GM12878 (cell line): Measurements from ENCODE around the gene ATP2C1. TPM values are rescaled to one million over a fixed set of nuclear protein-coding genes. Genes with fewer than 3 reads are reported as not detected.

Experiments
- ATAC-seq: fragments of 200-7000 bp; cut with Tn5 transposase; 3 replicates; pipeline ENCODE4 v1.9.1; 2020; ENCODE audit warnings: mild to moderate bottlenecking, moderate library complexity
- BruUV-seq: library from RNA; stranded (reverse); fragments of 400-500 nt; replicated peaks from 2 replicates; lab custom pipeline; 2021; lab: Mats Ljungman, UMichigan
- CTCF ChIA-PET: fragments of 300-600 bp; sonication (Branson Sonifier 250); formaldehyde crosslinking; extraction: SDS; loops from one replicate; lab custom pipeline; 2021; ENCODE audit warnings: inconsistent platforms; lab: Yijun Ruan, JAX
- POLR2A ChIA-PET: fragments of 350-600 bp; formaldehyde crosslinking; extraction: SDS; loops from one replicate; lab custom pipeline; 2021; ENCODE audit warnings: inconsistent platforms; lab: Charles Lee
- RAD21 ChIA-PET: fragments of 300-600 bp; sonication (Branson Sonifier 250); formaldehyde crosslinking; loops from one replicate; lab custom pipeline; 2023; ENCODE audit warnings: antibody characterized with exemption; ENCODE audit not compliant: unreplicated experiment; lab: Charles Lee
- SMC1A ChIA-PET: fragments of 300-600 bp; sonication (Branson Sonifier 250); formaldehyde crosslinking; loops from one replicate; lab custom pipeline; 2023; ENCODE audit not compliant: unreplicated experiment, uncharacterized antibody; lab: Charles Lee
- DNase-seq: peaks from one replicate; pipeline ENCODE4 v3.0.0-alpha.2; 2011; ENCODE audit warnings: low read depth, low spot score
- FAIRE-seq: peaks from 3 replicates; lab custom pipeline; 2011; peaks lifted over from hg19 to GRCh38; lab: Jason Lieb, UNC
- H2AFZ ChIP-seq: 2 replicates; pipeline ENCODE4 v1.6.0; 2011; ENCODE audit warnings: low read depth, low read length, control low read depth; ENCODE audit not compliant: control insufficient read depth
- H3K27ac ChIP-seq: 2 replicates; pipeline ENCODE4 v1.5.1; 2011; ENCODE audit warnings: control low read depth; ENCODE audit not compliant: control insufficient read depth, insufficient read depth
- H3K27me3 ChIP-seq, 2 experiments: replicated peaks in 1 of 2; 2 replicates each; pipeline versions ENCODE4 v1.6.0 to v1.6.1; 2011; ENCODE audit warnings: low read length in 1 of 2; ENCODE audit not compliant: control insufficient read depth in 2 of 2, insufficient read depth in 2 of 2
- H3K36me3 ChIP-seq, 2 experiments: 2 replicates each; pipeline ENCODE4 v1.5.1; 2011; ENCODE audit warnings: low read length in 1 of 2; ENCODE audit not compliant: control insufficient read depth in 2 of 2, insufficient read depth in 2 of 2
- H3K4me1 ChIP-seq: 2 replicates; pipeline ENCODE4 v1.6.1; 2011; ENCODE audit warnings: mild to moderate bottlenecking, low read length, moderate library complexity, mixed read lengths; ENCODE audit not compliant: control insufficient read depth, insufficient read depth
- H3K4me2 ChIP-seq: 2 replicates; pipeline ENCODE4 v1.6.0; 2011; ENCODE audit warnings: control low read depth; ENCODE audit not compliant: control insufficient read depth, insufficient read depth
- H3K4me3 ChIP-seq: fragments of 200-600 bp; sonication (generic); 2 replicates; pipeline ENCODE4 v1.5.1; 2016
- H3K79me2 ChIP-seq: 2 replicates; pipeline ENCODE4 v1.6.0; 2011; ENCODE audit warnings: low read length; ENCODE audit not compliant: control insufficient read depth, insufficient read depth
- H3K9ac ChIP-seq: 2 replicates; pipeline ENCODE4 v1.8.0; 2011; ENCODE audit warnings: low read length, control low read depth, mixed read lengths; ENCODE audit not compliant: control insufficient read depth, insufficient read depth
- H3K9me3 ChIP-seq: replicated peaks from 3 replicates; pipeline ENCODE4 v1.5.1; 2011; ENCODE audit warnings: mild to moderate bottlenecking, low read length; ENCODE audit not compliant: control insufficient read depth, insufficient read depth
- H4K20me1 ChIP-seq: 2 replicates; pipeline ENCODE4 v1.6.0; 2011; ENCODE audit not compliant: control insufficient read depth, insufficient read depth
- DPF2 ChIP-seq: fragments of 450-650 bp; IDR thresholded peaks from 2 replicates; pipeline ENCODE4 v1.6.1; 2017; ENCODE audit warnings: mild to moderate bottlenecking
- HDGF ChIP-seq: fragments of 450-650 bp; IDR thresholded peaks from 2 replicates; pipeline ENCODE4 v1.6.1; 2016; ENCODE audit warnings: antibody characterized with exemption
- IKZF1 ChIP-seq: fragments of 450-650 bp; conservative IDR thresholded peaks from 2 replicates; pipeline ENCODE4 v1.6.1; 2017; ENCODE audit warnings: antibody characterized with exemption, mild to moderate bottlenecking
- NFYB ChIP-seq: IDR thresholded peaks from 2 replicates; pipeline ENCODE4 v1.6.1; 2011; ENCODE audit warnings: low read depth, mild to moderate bottlenecking, low read length, improper control_type of control experiment, moderate library complexity; ENCODE audit not compliant: insufficient read depth
- NR2C1 ChIP-seq: fragments of 450-650 bp; IDR thresholded peaks from 2 replicates; pipeline ENCODE4 v1.6.1; 2017; ENCODE audit warnings: antibody characterized with exemption, mild to moderate bottlenecking, moderate library complexity
- ZNF622 ChIP-seq: fragments of 450-650 bp; IDR thresholded peaks from 2 replicates; pipeline ENCODE4 v1.6.1; 2017; ENCODE audit warnings: mild to moderate bottlenecking, inconsistent platforms
- in situ Hi-C: fragments of 300-500 bp; cut with MboI; formaldehyde crosslinking; loops from 9 replicates; pipeline ENCODE4 v1.14.3; 2018; ENCODE audit warnings: mixed read lengths
- intact Hi-C: fragments of 100-400 bp; cut with micrococcal nuclease; formaldehyde crosslinking; loops from one replicate; pipeline ENCODE4 v1.14.2; 2022; ENCODE audit not compliant: unreplicated experiment
- polyA plus RNA-seq, 11 experiments: library from polyadenylated mRNA; depleted of rRNA in 4 of 11; unstranded in 6 of 11; stranded (reverse) in 5 of 11; fragments of >200 nt; fragmentation: Nextera tagmentation in 4 of 11; fragmentation: Illumina TruSeq in 1 of 11; extraction: Ambion mirVana in 4 of 11; extraction: Trizol in 1 of 11; gene quantifications; 1 replicate in 1 of 11; 2 replicates in 10 of 11; pipeline versions ENCODE4 v1.2.1 to v1.2.3, GENCODE V29; 2011 to 2016; ENCODE audit warnings: inconsistent platforms in 2 of 11, missing spikeins in 2 of 11, low read depth in 1 of 11
- total RNA-seq, 4 experiments: library from RNA; depleted of rRNA in 3 of 4; stranded (reverse); fragments of >200 nt in 3 of 4; fragmentation: Illumina TruSeq in 1 of 4; extraction: Trizol in 1 of 4; gene quantifications; 2 replicates each; pipeline versions ENCODE4 v1.2.1 to v1.2.3, GENCODE V29; 2013 to 2021
- TF ChIP-seq, protein P1 (sequence below): fragments of 150-350 bp; IDR thresholded peaks from 2 replicates; pipeline ENCODE4 v1.6.1; 2014; ENCODE audit warnings: mild to moderate bottlenecking, low read depth, low read length
- TF ChIP-seq, protein P2 (sequence below): fragments of 450-650 bp; conservative IDR thresholded peaks from 2 replicates; pipeline ENCODE4 v1.6.1; 2017; ENCODE audit warnings: mild to moderate bottlenecking, moderate library complexity

ATP2C1 gene
- total and polyA plus RNA-seq, 10 of the 15 experiments (the other 5 are each of a cell fraction or from before 2014, with no cell fraction given), result 20.6 to 116 (median 55.1) TPM

DNA sequence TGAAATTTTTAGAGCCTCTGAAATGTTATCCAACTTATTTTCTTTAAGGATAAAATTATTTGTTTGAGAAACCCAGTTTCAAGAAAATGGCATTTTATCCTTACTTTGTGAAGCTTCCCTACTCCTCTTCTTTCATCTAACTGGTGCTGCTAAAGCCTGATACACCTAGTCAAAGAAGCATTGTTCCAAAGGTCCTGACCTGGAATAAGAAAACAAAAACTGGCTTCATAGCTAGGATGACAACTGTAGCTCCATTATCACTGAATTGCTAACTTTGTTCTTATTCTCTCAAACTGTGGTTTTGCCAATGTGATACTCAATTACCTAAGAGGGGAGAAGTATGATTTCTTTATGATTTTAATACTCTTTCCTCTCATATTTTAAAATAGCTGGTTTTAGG, 27.6 kb upstream of the ATP2C1 start:
- POLR2A ChIA-PET, result interaction anchor here (1.0 kb wide), 1 partner anchor 11 kb away, joined by 4 read pairs; no protein-coding TSS in a partner anchor
- peaks cover 5% of the 10 kb centered on the region for H3K79me2 ChIP-seq
- no peaks in the 10 kb centered on the region for H3K27me3 ChIP-seq
- H3K9me3 ChIP-seq, result peaks cover 11% of the 10 kb centered on the region; the same call in 2 of the 3 replicates
- CTCF ChIA-PET, result interaction anchor here (1.3 kb wide), 1 partner anchor 12 kb away, joined by 3 read pairs; no protein-coding TSS in a partner anchor
- RAD21 ChIA-PET, result interaction anchor here (0.6 kb wide), 1 partner anchor 1503 kb away, joined by 3 read pairs; no protein-coding TSS in a partner anchor
- no peak overlapping the region for H3K9ac ChIP-seq
- DNase-seq (no peak), ATAC-seq (no peak)
- no peak overlapping the region for H3K27ac ChIP-seq
- H3K36me3 ChIP-seq, result no peaks in the 10 kb centered on the region; a peak in 1 of 4 replicates
- no peak overlapping the region for H3K4me3 ChIP-seq
- no TSS peak for BruUV-seq
- H2AFZ ChIP-seq, result no peak overlapping the region
- TF ChIP-seq DPF2, result no peak
- TF ChIP-seq NFYB, result no peak
- TF ChIP-seq NR2C1, result no peak
- no peak for TF ChIP-seq IKZF1
- TF ChIP-seq ZNF622, result no peak
- TF ChIP-seq, protein P1, sequence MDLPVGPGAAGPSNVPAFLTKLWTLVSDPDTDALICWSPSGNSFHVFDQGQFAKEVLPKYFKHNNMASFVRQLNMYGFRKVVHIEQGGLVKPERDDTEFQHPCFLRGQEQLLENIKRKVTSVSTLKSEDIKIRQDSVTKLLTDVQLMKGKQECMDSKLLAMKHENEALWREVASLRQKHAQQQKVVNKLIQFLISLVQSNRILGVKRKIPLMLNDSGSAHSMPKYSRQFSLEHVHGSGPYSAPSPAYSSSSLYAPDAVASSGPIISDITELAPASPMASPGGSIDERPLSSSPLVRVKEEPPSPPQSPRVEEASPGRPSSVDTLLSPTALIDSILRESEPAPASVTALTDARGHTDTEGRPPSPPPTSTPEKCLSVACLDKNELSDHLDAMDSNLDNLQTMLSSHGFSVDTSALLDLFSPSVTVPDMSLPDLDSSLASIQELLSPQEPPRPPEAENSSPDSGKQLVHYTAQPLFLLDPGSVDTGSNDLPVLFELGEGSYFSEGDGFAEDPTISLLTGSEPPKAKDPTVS, result no peak
- no peak for TF ChIP-seq HDGF
- TF ChIP-seq, protein P2, sequence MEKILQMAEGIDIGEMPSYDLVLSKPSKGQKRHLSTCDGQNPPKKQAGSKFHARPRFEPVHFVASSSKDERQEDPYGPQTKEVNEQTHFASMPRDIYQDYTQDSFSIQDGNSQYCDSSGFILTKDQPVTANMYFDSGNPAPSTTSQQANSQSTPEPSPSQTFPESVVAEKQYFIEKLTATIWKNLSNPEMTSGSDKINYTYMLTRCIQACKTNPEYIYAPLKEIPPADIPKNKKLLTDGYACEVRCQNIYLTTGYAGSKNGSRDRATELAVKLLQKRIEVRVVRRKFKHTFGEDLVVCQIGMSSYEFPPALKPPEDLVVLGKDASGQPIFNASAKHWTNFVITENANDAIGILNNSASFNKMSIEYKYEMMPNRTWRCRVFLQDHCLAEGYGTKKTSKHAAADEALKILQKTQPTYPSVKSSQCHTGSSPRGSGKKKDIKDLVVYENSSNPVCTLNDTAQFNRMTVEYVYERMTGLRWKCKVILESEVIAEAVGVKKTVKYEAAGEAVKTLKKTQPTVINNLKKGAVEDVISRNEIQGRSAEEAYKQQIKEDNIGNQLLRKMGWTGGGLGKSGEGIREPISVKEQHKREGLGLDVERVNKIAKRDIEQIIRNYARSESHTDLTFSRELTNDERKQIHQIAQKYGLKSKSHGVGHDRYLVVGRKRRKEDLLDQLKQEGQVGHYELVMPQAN, result no peak
- TF ChIP-seq, all 136 proteins: peak for 0
- Histone ChIP-seq H4K20me1 (no peaks in the 10 kb centered on the region), H3K4me2 (no peak overlapping the region), H3K4me1 (no peaks in the 10 kb centered on the region)
- FAIRE-seq, result no peak
- in situ Hi-C loops (no loop called here), intact Hi-C loops (no loop called here)
- SMC1A ChIA-PET, result interaction anchor here (0.6 to 1.1 kb wide), 2 partner anchors 17 to 106 kb away, joined by 4 read pairs; no protein-coding TSS in a partner anchor
